ENCODE measurements around the gene L2HGDH. TPM values are rescaled to one million over a fixed set of nuclear protein-coding genes. Genes with fewer than 3 reads are reported as not detected.
A peak's percentile ranks its signal among the peaks of the same experiment; 100 is the strongest.

The L2HGDH gene
- total RNA-seq, 2 experiments from 2014 or later, result 8.7 to 19.8 TPM

GRCh38 chr14:50340963-50341362, 28.9 kb upstream of the L2HGDH start:
- ChIA-PET POLR2A (interaction anchor here (0.6 kb wide), 1 partner anchor 303 kb away, joined by 3 read pairs; no protein-coding TSS in a partner anchor), CTCF (ENCODE audit: unreplicated experiment) (no interaction called here)
- H3K79me2 ChIP-seq (ENCODE audit: insufficient read depth, low read depth, low read length), result no peaks in the 10 kb centered on the region
- H3K4me3 ChIP-seq (ENCODE audit: low read depth, low read length, poor library complexity, severe bottlenecking), result no peak overlapping the region
- intact Hi-C loops (cut with micrococcal nuclease; ENCODE audit: unreplicated experiment), result no loop called here
- no TSS peak for BruUV-seq (replicated peaks)
- H3K4me1 ChIP-seq (ENCODE audit: insufficient read depth, low read length, poor library complexity, severe bottlenecking), result no peaks in the 10 kb centered on the region
- no peak overlapping the region for H2AFZ ChIP-seq (ENCODE audit: low read length)
- no peaks in the 10 kb centered on the region for H3K9me3 ChIP-seq (ENCODE audit: low read length)
- peak; percentile 68 for TF ChIP-seq CTCF (conservative IDR thresholded peaks at IDR 0.05; ENCODE audit: low read length)
- TF ChIP-seq EZH2phosphoT487 (IDR thresholded peaks at IDR 0.05; ENCODE audit: borderline replicate concordance, low read depth, low read length), result no peak
- no peaks in the 10 kb centered on the region for H4K20me1 ChIP-seq (ENCODE audit: insufficient read depth, low read length)
- H3K36me3 ChIP-seq (ENCODE audit: insufficient read depth, low read length), result no peaks in the 10 kb centered on the region
- peak; percentile 14 for DNase-seq (ENCODE audit: low spot score)
- H3K27ac ChIP-seq (ENCODE audit: low read depth, low read length, poor library complexity, severe bottlenecking), result no peak overlapping the region
- H3K4me2 ChIP-seq (ENCODE audit: low read length), result no peak overlapping the region
- no peaks in the 10 kb centered on the region for H3K9me2 ChIP-seq (ENCODE audit: insufficient read depth, low read length)

GRCh38 chr14:50340045-50340444, 28.0 kb upstream of the L2HGDH start:
- no peaks in the 10 kb centered on the region for H3K79me2 ChIP-seq (ENCODE audit: insufficient read depth, low read depth, low read length)
- H3K4me1 ChIP-seq (ENCODE audit: insufficient read depth, low read length, poor library complexity, severe bottlenecking), result no peaks in the 10 kb centered on the region
- no peaks in the 10 kb centered on the region for H3K9me2 ChIP-seq (ENCODE audit: insufficient read depth, low read length)
- no peaks in the 10 kb centered on the region for H3K9me3 ChIP-seq (ENCODE audit: low read length)
- intact Hi-C loops (cut with micrococcal nuclease; ENCODE audit: unreplicated experiment), result no loop called here
- no peaks in the 10 kb centered on the region for H3K36me3 ChIP-seq (ENCODE audit: insufficient read depth, low read length)
- no peak overlapping the region for H2AFZ ChIP-seq (ENCODE audit: low read length)
- H3K4me3 ChIP-seq (ENCODE audit: low read depth, low read length, poor library complexity, severe bottlenecking), result no peak overlapping the region
- H4K20me1 ChIP-seq (ENCODE audit: insufficient read depth, low read length), result no peaks in the 10 kb centered on the region
- CTCF ChIA-PET (ENCODE audit: unreplicated experiment), result no interaction called here
- no peak overlapping the region for H3K27ac ChIP-seq (ENCODE audit: low read depth, low read length, poor library complexity, severe bottlenecking)
- TF ChIP-seq CTCF (conservative IDR thresholded peaks at IDR 0.05; ENCODE audit: low read length) (no peak), EZH2phosphoT487 (IDR thresholded peaks at IDR 0.05; ENCODE audit: borderline replicate concordance, low read depth, low read length) (no peak)
- POLR2A ChIA-PET, result no interaction called here
- no peak overlapping the region for H3K4me2 ChIP-seq (ENCODE audit: low read length)
- no peak for DNase-seq (ENCODE audit: low spot score)
- BruUV-seq (replicated peaks), result no TSS peak

- no peak overlapping the region for H2AFZ ChIP-seq (ENCODE audit: low read length)
- H3K4me1 ChIP-seq (ENCODE audit: insufficient read depth, low read length, poor library complexity, severe bottlenecking), result no peaks in the 10 kb centered on the region
- no peaks in the 10 kb centered on the region for H3K9me3 ChIP-seq (ENCODE audit: low read length)
- no TSS peak for BruUV-seq (replicated peaks)
- no peaks in the 10 kb centered on the region for H4K20me1 ChIP-seq (ENCODE audit: insufficient read depth, low read length)
- no peaks in the 10 kb centered on the region for H3K9me2 ChIP-seq (ENCODE audit: insufficient read depth, low read length)
- intact Hi-C loops (cut with micrococcal nuclease; ENCODE audit: unreplicated experiment), result no loop called here
- no peak overlapping the region for H3K4me3 ChIP-seq (ENCODE audit: low read depth, low read length, poor library complexity, severe bottlenecking)
- H3K4me2 ChIP-seq (ENCODE audit: low read length), result no peak overlapping the region
- H3K27ac ChIP-seq (ENCODE audit: low read depth, low read length, poor library complexity, severe bottlenecking), result no peak overlapping the region
- POLR2A ChIA-PET, result no interaction called here
- no peak for TF ChIP-seq CTCF (conservative IDR thresholded peaks at IDR 0.05; ENCODE audit: low read length)
- TF ChIP-seq EZH2phosphoT487 (IDR thresholded peaks at IDR 0.05; ENCODE audit: borderline replicate concordance, low read depth, low read length), result no peak
- no peak for DNase-seq (ENCODE audit: low spot score)
- H3K79me2 ChIP-seq (ENCODE audit: insufficient read depth, low read depth, low read length), result no peaks in the 10 kb centered on the region
- H3K36me3 ChIP-seq (ENCODE audit: insufficient read depth, low read length), result no peaks in the 10 kb centered on the region
- CTCF ChIA-PET (ENCODE audit: unreplicated experiment), result no interaction called here
Observed at GRCh38 chr14:50339178-50339804, 27.3 kb upstream of the L2HGDH start.
